RWPE1 (cell line): Measurements from ENCODE around the gene CDKN1A.

Experiments used
- CTCF ChIA-PET: fragments of 350-600 bp; sonication (Branson Sonifier 250); formaldehyde crosslinking; extraction: SDS; loops from one replicate; lab custom pipeline; 2021; lab: Yijun Ruan, JAX
- POLR2A ChIA-PET: fragments of 400-600 bp; formaldehyde crosslinking; extraction: SDS; loops from one replicate; lab custom pipeline; 2020; ENCODE audit warnings: antibody characterized with exemption; ENCODE audit not compliant: low non-redundant PET; lab: Yijun Ruan, JAX
- DNase-seq: peaks from one replicate; pipeline ENCODE4 v3.0.0; 2012; ENCODE audit warnings: low spot score
- H3K27ac ChIP-seq: fragments of 450-650 bp; 2 replicates; pipeline ENCODE4 v1.5.1; 2017
- TF ChIP-seq, protein P1 (sequence below): fragments of 450-650 bp; conservative IDR thresholded peaks from 2 replicates; pipeline ENCODE4 v1.5.1; 2017; ENCODE audit warnings: low read depth, mild to moderate bottlenecking

The CDKN1A gene

DNA sequence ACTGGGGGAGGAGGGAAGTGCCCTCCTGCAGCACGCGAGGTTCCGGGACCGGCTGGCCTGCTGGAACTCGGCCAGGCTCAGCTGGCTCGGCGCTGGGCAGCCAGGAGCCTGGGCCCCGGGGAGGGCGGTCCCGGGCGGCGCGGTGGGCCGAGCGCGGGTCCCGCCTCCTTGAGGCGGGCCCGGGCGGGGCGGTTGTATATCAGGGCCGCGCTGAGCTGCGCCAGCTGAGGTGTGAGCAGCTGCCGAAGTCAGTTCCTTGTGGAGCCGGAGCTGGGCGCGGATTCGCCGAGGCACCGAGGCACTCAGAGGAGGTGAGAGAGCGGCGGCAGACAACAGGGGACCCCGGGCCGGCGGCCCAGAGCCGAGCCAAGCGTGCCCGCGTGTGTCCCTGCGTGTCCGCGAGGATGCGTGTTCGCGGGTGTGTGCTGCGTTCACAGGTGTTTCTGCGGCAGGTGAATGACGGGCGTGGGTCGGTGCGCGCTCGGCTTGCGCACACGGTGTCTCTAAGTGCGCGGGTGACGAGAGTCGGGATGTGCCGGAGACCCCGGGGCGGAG, at the start of gene CDKN1A:
Gene CDKN1A, plus strand, starts transcription at position 227 of the 555 bp plus-strand sequence. CDS start 5,388 bp downstream, outside the sequence.
- ChIA-PET POLR2A (interaction anchor here (0.6 to 1.3 kb wide), 6 partner anchors 11 to 272 kb away, joined by 3 to 9 read pairs (median 4); no protein-coding TSS in a partner anchor), CTCF (interaction anchor here (1.0 to 1.2 kb wide), 2 partner anchors 12 to 55 kb away, joined by 3 read pairs; no protein-coding TSS in a partner anchor)
- H3K27ac ChIP-seq = peak within 1 kb of the TSS; percentile 99
- TF ChIP-seq, protein P1, sequence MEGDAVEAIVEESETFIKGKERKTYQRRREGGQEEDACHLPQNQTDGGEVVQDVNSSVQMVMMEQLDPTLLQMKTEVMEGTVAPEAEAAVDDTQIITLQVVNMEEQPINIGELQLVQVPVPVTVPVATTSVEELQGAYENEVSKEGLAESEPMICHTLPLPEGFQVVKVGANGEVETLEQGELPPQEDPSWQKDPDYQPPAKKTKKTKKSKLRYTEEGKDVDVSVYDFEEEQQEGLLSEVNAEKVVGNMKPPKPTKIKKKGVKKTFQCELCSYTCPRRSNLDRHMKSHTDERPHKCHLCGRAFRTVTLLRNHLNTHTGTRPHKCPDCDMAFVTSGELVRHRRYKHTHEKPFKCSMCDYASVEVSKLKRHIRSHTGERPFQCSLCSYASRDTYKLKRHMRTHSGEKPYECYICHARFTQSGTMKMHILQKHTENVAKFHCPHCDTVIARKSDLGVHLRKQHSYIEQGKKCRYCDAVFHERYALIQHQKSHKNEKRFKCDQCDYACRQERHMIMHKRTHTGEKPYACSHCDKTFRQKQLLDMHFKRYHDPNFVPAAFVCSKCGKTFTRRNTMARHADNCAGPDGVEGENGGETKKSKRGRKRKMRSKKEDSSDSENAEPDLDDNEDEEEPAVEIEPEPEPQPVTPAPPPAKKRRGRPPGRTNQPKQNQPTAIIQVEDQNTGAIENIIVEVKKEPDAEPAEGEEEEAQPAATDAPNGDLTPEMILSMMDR = no peak
- peak; percentile 83 for DNase-seq

GRCh38 chr6:36629784-36630183, 48.7 kb upstream of the CDKN1A start:
- TF ChIP-seq, protein P1 = no peak
- DNase-seq = no peak
- H3K27ac ChIP-seq = no peak overlapping the region
- CTCF ChIA-PET = no interaction called here
- POLR2A ChIA-PET = no interaction called here

GRCh38 chr6:36631326-36632011, 47.0 kb upstream of the CDKN1A start:
- no peak overlapping the region for H3K27ac ChIP-seq
- POLR2A ChIA-PET = interaction anchor here (0.9 kb wide), 1 partner anchor 45 kb away, joined by 3 read pairs; no protein-coding TSS in a partner anchor
- CTCF ChIA-PET = interaction anchor here (0.6 kb wide), 1 partner anchor 61 kb away, joined by 3 read pairs; no protein-coding TSS in a partner anchor
- DNase-seq = no peak
- TF ChIP-seq, protein P1 = no peak

DNA sequence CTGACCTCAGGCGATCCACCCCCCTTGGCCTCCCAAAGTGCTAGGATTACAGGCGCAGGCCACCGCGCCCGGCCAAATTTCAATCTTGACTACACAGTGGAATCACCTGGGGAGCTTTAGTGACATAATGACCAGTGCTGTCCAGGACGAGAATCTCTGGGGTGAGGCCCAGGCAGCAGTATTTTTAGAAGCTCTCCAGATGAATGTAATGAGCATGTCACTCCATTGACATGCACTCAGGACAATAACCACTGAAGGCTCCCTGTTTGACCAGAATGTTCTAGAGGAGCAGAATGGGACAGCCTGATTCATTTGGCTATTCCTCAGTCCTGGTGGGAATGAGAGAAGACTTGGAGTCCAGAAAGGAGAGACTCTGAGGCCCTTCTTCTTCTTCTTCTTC, 45.1 kb upstream of the CDKN1A start:
- CTCF ChIA-PET = interaction anchor here (0.6 kb wide), 1 partner anchor 18 kb away, joined by 3 read pairs; no protein-coding TSS in a partner anchor
- no peak for DNase-seq
- TF ChIP-seq, protein P1 = no peak
- POLR2A ChIA-PET = no interaction called here
- no peak overlapping the region for H3K27ac ChIP-seq

GRCh38 chr6:36633915-36634314, 44.6 kb upstream of the CDKN1A start:
- no peak overlapping the region for H3K27ac ChIP-seq
- POLR2A ChIA-PET = no interaction called here
- TF ChIP-seq, protein P1 = no peak
- CTCF ChIA-PET = no interaction called here
- no peak for DNase-seq

- CTCF ChIA-PET = no interaction called here
- POLR2A ChIA-PET = no interaction called here
- TF ChIP-seq, protein P1 = no peak
- DNase-seq = no peak
- H3K27ac ChIP-seq = no peak overlapping the region
Observed at GRCh38 chr6:36634317-36635108, 44.0 kb upstream of the CDKN1A start.
